ENCODE data around the gene NAALAD2. TPM values are rescaled to one million over a fixed set of nuclear protein-coding genes. Genes with fewer than 3 reads are reported as not detected.
"Not testable (repeated sequence)": the region's sequence is repeated elsewhere in the genome, so short reads cannot be mapped to it uniquely, and the experiment has no call there.

The NAALAD2 gene
- total RNA-seq, 2 experiments from 2014 or later = not detected

GRCh38 chr11:90202342-90202741, 67.9 kb downstream of the NAALAD2 start:
- no peaks in the 10 kb centered on the region for H3K27me3 Mint-ChIP-seq
- H3K27me3 ChIP-seq (ENCODE audit: control insufficient read depth in 1 of 2, insufficient read depth in 2 of 2, low read length in 2 of 2) = no peaks in the 10 kb centered on the region
- no peaks in the 10 kb centered on the region for H3K9me3 ChIP-seq (ENCODE audit: control insufficient read depth in 1 of 2, insufficient read depth in 1 of 2, low read length in 2 of 2)
- intact Hi-C loops (cut with DNase I, micrococcal nuclease) = loop anchor here in 1 of 2 experiments (10.0 kb wide), 1 partner anchor 252 kb away; no protein-coding TSS in a partner anchor
- DNase-seq (peak in 2 of 14 experiments; percentile 14 to 23), ATAC-seq (ENCODE audit: poor library complexity) (peak; percentile 72)
- H3K36me3 Mint-ChIP-seq (ENCODE audit: low read depth) = peaks cover 68% of the 10 kb centered on the region
- CTCF ChIA-PET = no interaction called here
- no peak overlapping the region for H3K27ac ChIP-seq (ENCODE audit: low read depth in 1 of 2, low read length in 2 of 2)
- no peak overlapping the region for H3K4me3 ChIP-seq (ENCODE audit: low read length)
- TF ChIP-seq, protein P1, sequence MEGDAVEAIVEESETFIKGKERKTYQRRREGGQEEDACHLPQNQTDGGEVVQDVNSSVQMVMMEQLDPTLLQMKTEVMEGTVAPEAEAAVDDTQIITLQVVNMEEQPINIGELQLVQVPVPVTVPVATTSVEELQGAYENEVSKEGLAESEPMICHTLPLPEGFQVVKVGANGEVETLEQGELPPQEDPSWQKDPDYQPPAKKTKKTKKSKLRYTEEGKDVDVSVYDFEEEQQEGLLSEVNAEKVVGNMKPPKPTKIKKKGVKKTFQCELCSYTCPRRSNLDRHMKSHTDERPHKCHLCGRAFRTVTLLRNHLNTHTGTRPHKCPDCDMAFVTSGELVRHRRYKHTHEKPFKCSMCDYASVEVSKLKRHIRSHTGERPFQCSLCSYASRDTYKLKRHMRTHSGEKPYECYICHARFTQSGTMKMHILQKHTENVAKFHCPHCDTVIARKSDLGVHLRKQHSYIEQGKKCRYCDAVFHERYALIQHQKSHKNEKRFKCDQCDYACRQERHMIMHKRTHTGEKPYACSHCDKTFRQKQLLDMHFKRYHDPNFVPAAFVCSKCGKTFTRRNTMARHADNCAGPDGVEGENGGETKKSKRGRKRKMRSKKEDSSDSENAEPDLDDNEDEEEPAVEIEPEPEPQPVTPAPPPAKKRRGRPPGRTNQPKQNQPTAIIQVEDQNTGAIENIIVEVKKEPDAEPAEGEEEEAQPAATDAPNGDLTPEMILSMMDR (IDR thresholded peaks at IDR 0.05) = no peak
- POLR2A ChIA-PET = no interaction called here
- peaks cover 54% of the 10 kb centered on the region for H3K36me3 ChIP-seq (ENCODE audit: insufficient read depth, low read length)
- H3K4me3 Mint-ChIP-seq = no peak overlapping the region
- peak overlapping the region; percentile 67 for H3K27ac Mint-ChIP-seq
- no peaks in the 10 kb centered on the region for H3K9me3 Mint-ChIP-seq
- peaks cover 24% of the 10 kb centered on the region for H3K4me1 Mint-ChIP-seq (ENCODE audit: low read depth)
- H3K4me1 ChIP-seq (ENCODE audit: insufficient read depth, low read length) = no peaks in the 10 kb centered on the region

DNA sequence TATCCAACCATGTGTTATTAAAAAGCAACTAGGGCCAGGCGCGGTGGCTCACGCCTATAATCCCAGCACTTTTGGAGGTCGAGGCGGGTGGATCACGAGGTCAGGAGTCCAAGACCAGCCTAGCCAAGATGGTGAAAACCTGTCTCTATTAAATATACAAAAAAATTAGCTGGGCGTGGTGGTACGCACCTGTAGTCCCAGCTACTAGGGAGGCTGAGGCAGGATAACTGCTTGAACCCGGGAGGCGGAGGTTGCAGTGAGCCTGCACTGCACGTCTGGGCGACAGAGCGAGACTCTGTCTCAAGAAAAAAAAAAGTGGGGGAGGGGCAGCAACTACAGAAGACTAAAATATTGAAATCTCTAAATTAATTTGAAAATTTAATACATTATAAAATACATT, 69.9 kb downstream of the NAALAD2 start:
- ATAC-seq (ENCODE audit: poor library complexity) (no peak), DNase-seq (no peak)
- Mint-ChIP-seq H3K4me1 (ENCODE audit: low read depth) (peaks cover 24% of the 10 kb centered on the region), H3K27me3 (no peaks in the 10 kb centered on the region), H3K27ac (peak overlapping the region; percentile 45), H3K9me3 (no peaks in the 10 kb centered on the region), H3K36me3 (ENCODE audit: low read depth) (peaks cover 74% of the 10 kb centered on the region), H3K4me3 (no peak overlapping the region)
- Histone ChIP-seq H3K27me3 (ENCODE audit: control insufficient read depth in 1 of 2, insufficient read depth in 2 of 2, low read length in 2 of 2) (no peaks in the 10 kb centered on the region), H3K9me3 (ENCODE audit: control insufficient read depth in 1 of 2, insufficient read depth in 1 of 2, low read length in 2 of 2) (no peaks in the 10 kb centered on the region), H3K27ac (ENCODE audit: low read depth in 1 of 2, low read length in 2 of 2) (no peak overlapping the region), H3K4me3 (ENCODE audit: low read length) (no peak overlapping the region), H3K4me1 (ENCODE audit: insufficient read depth, low read length) (no peaks in the 10 kb centered on the region), H3K36me3 (ENCODE audit: insufficient read depth, low read length) (peaks cover 67% of the 10 kb centered on the region)
- TF ChIP-seq, protein P1 (IDR thresholded peaks at IDR 0.05) = no peak
- CTCF ChIA-PET = interaction anchor here (1.4 to 1.5 kb wide), 4 partner anchors 10 to 19 kb away, joined by 4 to 14 read pairs (median 6); partner anchors contain the start of gene CHORDC1
- intact Hi-C loops (cut with DNase I, micrococcal nuclease) = loop anchor here in 1 of 2 experiments (10.0 kb wide), 1 partner anchor 250 kb away; no protein-coding TSS in a partner anchor
- POLR2A ChIA-PET = interaction anchor here (1.5 kb wide), 1 partner anchor 19 kb away, joined by 4 read pairs; no protein-coding TSS in a partner anchor

DNA sequence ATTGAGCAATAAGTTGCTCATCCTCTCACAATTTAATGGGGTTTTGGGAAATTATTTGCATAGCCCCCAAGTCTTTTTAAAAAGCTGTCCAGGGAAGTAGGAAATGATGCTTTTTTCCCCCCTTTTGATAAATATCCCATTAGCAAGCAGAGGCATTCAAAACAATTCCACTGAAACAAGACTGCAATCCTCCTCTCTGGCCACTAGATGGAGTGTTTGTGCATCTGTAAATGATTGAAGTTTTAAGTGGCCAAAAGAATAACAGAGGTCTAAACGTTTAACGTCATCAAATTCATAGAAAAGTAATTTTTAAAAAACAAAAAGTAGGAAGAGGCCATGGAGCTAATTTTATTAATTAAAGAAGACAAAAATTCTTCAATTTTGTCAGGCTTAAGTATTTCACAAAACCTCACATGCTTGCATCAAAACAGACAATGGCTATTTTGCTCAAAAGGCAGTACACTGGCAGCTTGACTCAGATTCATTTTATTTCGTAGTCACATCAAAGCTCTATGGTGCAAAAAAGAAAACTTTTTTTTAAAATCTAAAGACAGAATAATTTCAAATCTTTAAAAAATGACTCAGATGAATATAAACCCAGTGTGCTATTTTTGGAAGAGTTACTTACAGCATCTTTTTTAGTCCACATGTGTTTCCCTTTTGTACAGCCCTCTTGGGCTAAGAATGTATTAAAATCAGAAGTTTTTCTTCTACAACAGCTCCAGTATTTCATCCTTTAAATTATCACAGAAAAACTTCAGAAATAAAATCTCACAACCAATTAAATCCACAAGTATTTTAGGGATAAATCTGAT, 70.6 kb downstream of the NAALAD2 start:
- DNase-seq = peak in 3 of 14 experiments; percentile 58 to 70 (median 69)
- no peaks in the 10 kb centered on the region for H3K4me1 ChIP-seq (ENCODE audit: insufficient read depth, low read length)
- intact Hi-C loops (cut with DNase I, micrococcal nuclease) = loop anchor here (5.0 to 10.0 kb wide), 2 partner anchors 250 to 252 kb away; no protein-coding TSS in a partner anchor
- no peaks in the 10 kb centered on the region for H3K9me3 Mint-ChIP-seq
- no peaks in the 10 kb centered on the region for H3K9me3 ChIP-seq (ENCODE audit: control insufficient read depth in 1 of 2, insufficient read depth in 1 of 2, low read length in 2 of 2)
- no peaks in the 10 kb centered on the region for H3K27me3 Mint-ChIP-seq
- H3K4me3 Mint-ChIP-seq = no peak overlapping the region
- no peak overlapping the region for H3K4me3 ChIP-seq (ENCODE audit: low read length)
- H3K36me3 Mint-ChIP-seq (ENCODE audit: low read depth) = peaks cover 80% of the 10 kb centered on the region
- no peak overlapping the region for H3K27ac ChIP-seq (ENCODE audit: low read depth in 1 of 2, low read length in 2 of 2)
- H3K4me1 Mint-ChIP-seq (ENCODE audit: low read depth) = peaks cover 24% of the 10 kb centered on the region
- no peaks in the 10 kb centered on the region for H3K27me3 ChIP-seq (ENCODE audit: control insufficient read depth in 1 of 2, insufficient read depth in 2 of 2, low read length in 2 of 2)
- ChIA-PET POLR2A (interaction anchor here (1.5 kb wide), 1 partner anchor 18 kb away, joined by 4 read pairs; no protein-coding TSS in a partner anchor), CTCF (interaction anchor here (0.7 to 1.5 kb wide), 6 partner anchors 9 to 23 kb away, joined by 3 to 14 read pairs (median 4); partner anchors contain the start of gene CHORDC1)
- TF ChIP-seq, protein P1 (IDR thresholded peaks at IDR 0.05) = peak; percentile 96
- ATAC-seq (ENCODE audit: poor library complexity) = peak; percentile 69
- H3K36me3 ChIP-seq (ENCODE audit: insufficient read depth, low read length) = peaks cover 74% of the 10 kb centered on the region
- H3K27ac Mint-ChIP-seq = peak overlapping the region; percentile 45

DNA sequence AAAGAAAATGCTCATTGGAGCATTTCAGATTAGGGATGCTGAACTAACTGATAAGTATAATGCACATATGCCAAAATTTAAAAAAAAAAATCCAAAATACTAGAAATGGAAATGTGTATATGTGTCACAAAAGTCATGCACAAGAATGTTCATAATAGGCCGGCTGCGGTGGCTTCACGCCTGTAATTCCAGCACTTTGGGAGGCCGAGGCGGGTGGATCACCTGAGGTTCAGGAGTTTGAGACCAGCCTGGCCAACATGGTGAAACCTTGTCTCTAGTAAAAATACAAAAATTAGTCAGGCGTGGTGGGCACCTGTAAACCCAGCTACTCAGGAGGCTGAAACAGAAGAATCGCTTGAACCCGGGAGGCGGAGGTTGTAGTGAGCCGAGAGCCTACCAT, 73.5 kb downstream of the NAALAD2 start:
- H3K27ac ChIP-seq (ENCODE audit: low read depth in 1 of 2, low read length in 2 of 2); CTCF ChIA-PET; H3K4me1 ChIP-seq (ENCODE audit: insufficient read depth, low read length); H3K4me3 ChIP-seq (ENCODE audit: low read length); H3K4me3 Mint-ChIP-seq; POLR2A ChIA-PET; H3K27me3 Mint-ChIP-seq; H3K27me3 ChIP-seq (ENCODE audit: control insufficient read depth in 1 of 2, insufficient read depth in 2 of 2, low read length in 2 of 2); ATAC-seq (ENCODE audit: poor library complexity); DNase-seq; H3K9me3 ChIP-seq (ENCODE audit: control insufficient read depth in 1 of 2, insufficient read depth in 1 of 2, low read length in 2 of 2); H3K9me3 Mint-ChIP-seq: not testable (repeated sequence)
- Mint-ChIP-seq H3K27ac (peak overlapping the region; percentile 34), H3K36me3 (ENCODE audit: low read depth) (peaks cover 76% of the 10 kb centered on the region), H3K4me1 (ENCODE audit: low read depth) (peaks cover 11% of the 10 kb centered on the region)
- peaks cover 89% of the 10 kb centered on the region for H3K36me3 ChIP-seq (ENCODE audit: insufficient read depth, low read length)
- intact Hi-C loops (cut with DNase I, micrococcal nuclease) = loop anchor here (5.0 to 10.0 kb wide), 2 partner anchors 247 to 249 kb away; no protein-coding TSS in a partner anchor

Data from CD4-positive, alpha-beta T cell (primary cell).